Glomerular visceral epithelial cell (primary cell): ENCODE measurements around the gene RBKS.
"Not testable (repeated sequence)": the region's sequence is repeated elsewhere in the genome, so short reads cannot be mapped to it uniquely, and the experiment has no call there.

Experiments
- DNase-seq: peaks from one replicate; pipeline ENCODE4 v3.0.0-alpha.2; 2016; ENCODE audit errors: extremely low spot score

RBKS gene

GRCh38 chr2:27873091-27873490 lies 17.1 kb downstream of the RBKS start:
- DNase-seq, result no peak

DNA sequence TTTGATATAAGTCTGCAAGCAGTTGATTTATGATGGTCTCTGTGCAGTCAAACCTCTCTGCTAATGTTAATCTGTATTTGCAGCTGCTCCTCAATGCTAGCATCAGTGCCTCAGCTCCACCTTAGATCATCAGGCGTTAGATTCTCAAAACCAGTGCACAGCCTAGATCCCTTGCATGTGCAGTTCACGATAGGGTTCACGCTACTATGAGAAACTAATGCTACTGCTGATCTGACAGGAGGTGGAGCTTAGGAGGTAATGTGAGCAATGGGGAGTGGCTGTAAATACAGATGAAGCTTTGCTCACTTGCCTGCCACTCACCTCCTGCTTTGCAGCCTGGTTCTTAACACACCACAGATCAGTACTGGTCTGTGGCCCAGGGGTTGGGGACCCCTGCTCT lies 18.4 kb downstream of the RBKS start:
- no peak for DNase-seq

- no peak for DNase-seq
These were observed 19.5 kb downstream of the RBKS start for GRCh38 chr2:27870724-27871123.

GRCh38 chr2:27869763-27870162 lies 20.4 kb downstream of the RBKS start:
- no peak for DNase-seq

DNA sequence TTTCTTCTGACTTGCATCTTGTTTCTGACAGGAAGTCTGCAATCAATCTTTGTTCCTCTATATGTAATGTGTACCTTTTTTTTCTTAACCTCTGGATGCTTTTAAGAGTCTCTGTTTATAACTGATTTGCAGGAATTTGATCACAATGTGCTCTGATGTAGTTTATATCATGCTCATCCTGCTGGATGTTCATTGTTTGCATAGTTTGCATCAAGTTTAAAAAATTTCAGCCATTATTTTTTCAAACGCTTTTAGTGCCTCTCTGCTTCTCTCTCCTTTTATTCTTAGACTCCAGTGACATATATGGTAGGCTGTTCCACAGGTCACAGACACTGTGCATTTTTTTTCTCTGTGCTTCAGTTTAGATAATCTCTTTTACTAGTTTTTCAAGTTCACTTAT lies 23.9 kb downstream of the RBKS start:
- DNase-seq, result no peak

GRCh38 chr2:27863955-27864354 lies 26.2 kb downstream of the RBKS start:
- DNase-seq, result not testable (repeated sequence)

- no peak for DNase-seq
These were observed 27.0 kb downstream of the RBKS start for GRCh38 chr2:27863146-27863545.

- no peak for DNase-seq
These were observed 30.1 kb downstream of the RBKS start for GRCh38 chr2:27860111-27860510.

- DNase-seq, result peak; percentile 21
These were observed 32.6 kb downstream of the RBKS start for GRCh38 chr2:27857417-27858172.

- DNase-seq, result no peak
These were observed 33.2 kb downstream of the RBKS start for GRCh38 chr2:27856956-27857355.

- no peak for DNase-seq
These were observed 33.8 kb downstream of the RBKS start for GRCh38 chr2:27856386-27856785.

GRCh38 chr2:27855476-27855875 lies 34.7 kb downstream of the RBKS start:
- DNase-seq, result peak; percentile 31

DNA sequence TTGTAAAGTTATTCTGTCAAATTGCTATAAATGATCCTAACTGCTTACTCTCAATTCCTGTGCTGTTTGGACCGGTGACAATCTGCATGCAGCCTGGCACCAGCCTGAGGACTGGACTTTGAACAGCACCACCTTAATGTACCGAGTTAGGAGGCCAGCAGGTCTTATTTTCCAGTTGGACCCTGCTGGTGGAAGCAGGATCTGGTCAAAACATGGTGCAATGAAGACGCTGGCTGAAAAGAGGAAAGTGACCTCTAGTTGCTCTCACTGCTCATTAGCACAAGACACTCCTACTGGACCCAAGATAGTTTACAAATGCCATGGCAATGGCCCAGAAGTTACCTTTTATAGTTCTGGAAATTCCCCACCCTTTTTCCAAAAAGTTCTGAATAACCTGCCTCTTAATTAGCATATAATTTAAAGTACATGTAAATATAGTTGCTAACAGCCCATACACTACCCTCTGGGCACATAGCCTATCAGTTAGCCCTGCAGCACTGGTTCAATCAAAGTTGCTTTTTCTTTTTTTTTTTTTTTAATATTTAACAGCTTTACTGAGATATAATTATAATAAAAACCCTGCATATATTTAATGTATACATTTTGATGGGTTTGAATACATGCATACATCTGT lies 35.8 kb downstream of the RBKS start:
- no peak for DNase-seq

DNA sequence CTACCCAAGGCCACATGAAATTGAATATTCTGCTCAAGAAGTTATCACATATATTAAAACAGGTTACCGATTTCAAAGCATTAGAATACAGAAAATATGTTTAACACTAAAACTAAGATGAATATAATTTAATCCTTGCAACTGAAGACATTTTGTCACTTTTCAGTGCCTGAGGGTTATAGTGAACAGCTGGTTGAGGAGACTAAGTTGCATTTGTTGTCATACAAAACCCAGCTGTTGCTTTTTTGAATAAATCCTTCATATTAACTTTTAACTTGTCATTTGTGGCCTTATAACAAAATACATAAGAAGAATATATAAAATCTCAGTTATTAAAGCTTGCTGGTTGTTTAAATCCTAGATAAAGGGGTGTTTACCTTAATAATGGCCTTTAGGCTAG lies 37.5 kb downstream of the RBKS start:
- no peak for DNase-seq

DNA sequence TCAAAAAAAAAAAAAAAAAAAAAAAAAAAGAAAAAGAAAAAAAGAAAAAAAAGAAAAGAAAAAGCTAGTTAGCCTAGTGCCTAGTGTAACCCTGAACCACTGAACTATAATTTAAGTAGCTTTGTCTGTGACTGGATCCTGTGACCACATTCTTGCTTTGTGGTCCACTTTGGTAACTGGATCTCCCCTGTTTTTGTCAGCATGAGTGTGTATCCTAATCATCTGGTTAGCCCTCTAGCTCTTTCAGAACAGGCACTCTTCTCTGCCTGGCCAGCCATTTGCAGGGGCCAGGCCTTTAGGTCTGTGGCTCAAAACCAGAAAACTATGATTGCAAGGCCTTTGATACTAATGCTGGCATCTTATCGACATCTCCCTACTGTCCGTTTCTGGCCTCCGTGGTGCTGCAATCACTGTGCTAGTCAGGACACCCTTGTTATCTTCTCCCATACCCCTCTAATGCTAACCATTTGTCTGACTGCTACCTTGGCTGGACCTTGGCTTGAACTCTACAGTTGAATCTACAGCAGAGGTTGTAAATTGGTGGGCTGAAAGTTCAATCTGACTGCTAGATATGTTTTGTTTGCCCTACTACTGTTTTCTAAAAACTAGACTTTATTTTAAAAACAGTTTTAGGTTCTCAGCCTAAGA lies 40.5 kb downstream of the RBKS start:
- no peak for DNase-seq

- no peak for DNase-seq
These were observed 42.9 kb downstream of the RBKS start for GRCh38 chr2:27847333-27847732.

- no peak for DNase-seq
These were observed 45.3 kb downstream of the RBKS start for GRCh38 chr2:27844821-27845255.

- DNase-seq, result no peak
These were observed 46.2 kb downstream of the RBKS start for GRCh38 chr2:27843992-27844391.

- DNase-seq, result no peak
These were observed 47.3 kb downstream of the RBKS start for GRCh38 chr2:27842894-27843293.

DNA sequence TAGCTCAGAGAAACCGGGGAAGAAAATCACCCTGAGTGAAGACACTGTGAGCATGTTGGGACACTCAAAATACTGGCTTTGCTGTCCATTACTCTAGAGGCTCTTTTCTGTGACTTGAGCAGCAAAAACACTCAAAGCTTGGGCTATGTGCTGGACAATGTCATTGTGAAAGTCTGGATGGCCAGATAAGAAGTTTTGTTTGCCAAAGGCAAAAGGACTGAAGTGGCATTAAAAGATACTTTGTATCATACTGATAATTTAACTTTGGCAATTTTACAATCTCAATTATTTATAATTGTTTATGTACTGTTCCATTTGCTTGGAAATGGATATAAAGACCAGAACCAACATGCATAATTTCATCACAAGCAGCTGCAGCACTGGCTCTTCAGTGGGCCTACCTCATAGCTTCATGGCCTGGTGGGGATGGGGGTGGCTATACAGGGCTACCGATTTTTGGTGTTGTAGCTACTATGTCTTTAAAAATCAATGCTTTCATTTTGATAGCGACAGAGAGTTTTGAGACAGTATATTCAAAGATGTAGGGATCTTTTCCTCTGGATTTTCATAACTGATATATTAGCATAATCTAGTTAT lies 51.1 kb downstream of the RBKS start:
- no peak for DNase-seq

GRCh38 chr2:27838502-27838901 lies 51.7 kb downstream of the RBKS start:
- DNase-seq, result no peak

DNA sequence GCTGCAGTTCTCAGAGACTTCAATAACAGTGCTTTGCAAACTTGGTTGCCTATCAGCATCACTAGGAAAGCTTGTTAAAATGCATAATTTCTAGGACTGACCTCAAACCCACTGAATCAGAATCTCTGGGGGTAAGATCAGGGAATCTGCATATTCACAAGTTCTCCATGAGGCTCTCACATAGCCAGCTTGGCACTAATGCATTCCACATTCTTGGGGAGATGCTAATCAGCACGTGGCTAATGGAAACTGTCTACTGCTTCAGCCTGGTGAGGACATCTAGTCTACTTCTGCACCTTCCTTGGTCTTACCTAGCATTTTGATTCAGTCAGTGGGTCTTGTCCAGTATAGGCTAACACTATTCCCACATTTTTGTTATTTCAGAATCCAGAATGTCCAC lies 56.3 kb downstream of the RBKS start:
- peak; percentile 15 for DNase-seq

DNA sequence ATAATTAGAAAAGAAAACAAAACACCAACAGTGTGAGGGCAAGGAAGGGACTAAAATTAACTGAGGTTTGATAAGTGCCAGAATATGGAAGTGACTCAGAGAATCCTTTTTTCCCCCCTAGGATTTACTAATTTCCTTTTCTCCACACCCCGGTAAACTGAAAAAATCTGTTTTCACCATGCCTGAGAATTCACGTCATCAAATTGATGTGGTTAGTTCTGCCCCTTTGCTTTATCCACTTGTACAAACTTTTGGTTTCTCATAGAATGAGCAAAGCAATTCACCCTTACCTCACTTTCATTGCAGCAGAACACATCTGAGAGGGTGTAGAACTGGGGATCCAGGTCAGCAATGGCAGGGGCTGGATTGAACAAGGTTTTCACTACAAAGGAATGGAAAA lies 57.8 kb downstream of the RBKS start:
- peak; percentile 86 for DNase-seq
